ENCODE data around the gene CDKN2C.

The CDKN2C gene

DNA sequence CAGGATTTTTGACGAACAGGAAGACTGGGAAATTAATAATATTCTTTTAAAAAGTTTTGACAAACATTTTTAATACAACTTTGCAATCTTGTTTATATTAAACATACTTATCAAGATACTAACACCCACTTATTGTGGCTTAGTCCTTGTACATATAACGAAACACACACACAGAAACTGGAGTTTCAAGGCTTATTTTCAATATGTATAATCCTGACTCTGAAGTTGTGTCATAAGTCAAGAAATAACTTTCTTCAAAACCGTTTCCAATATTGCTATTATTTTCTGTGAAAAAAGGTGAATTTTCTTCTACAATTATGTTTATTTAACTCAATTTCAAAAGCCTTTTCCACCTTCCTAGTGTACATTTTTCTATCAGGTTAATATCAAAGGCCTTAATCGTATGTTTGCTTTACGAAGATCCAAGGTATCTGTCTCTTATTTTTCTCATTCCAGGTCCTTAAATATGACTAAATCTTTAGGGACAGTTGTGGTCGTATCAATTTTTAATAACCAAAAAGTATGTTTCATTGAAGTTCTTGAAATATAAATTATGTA lies 1.8 kb downstream of the CDKN2C start:
- peaks cover 3 to 61% (median 35%) of the 10 kb centered on the region in 5 donors for H3K4me1 ChIP-seq (ENCODE audit: control insufficient read depth in 5 of 5, insufficient read depth in 5 of 5, low read length in 5 of 5)
- H3K36me3 ChIP-seq (ENCODE audit: control insufficient read depth in 5 of 5, insufficient read depth in 5 of 5, low read length in 5 of 5): peaks cover 0 to 3% (median 0%) of the 10 kb centered on the region in 5 donors
- H3K27ac ChIP-seq (ENCODE audit: low read depth, low read length): peak overlapping the region; percentile 84
- H3K4me3 ChIP-seq (ENCODE audit: low read depth in 1 of 5, low read length in 5 of 5): peak overlapping the region; percentile 77 to 99 (median 98)
- H3K9me3 ChIP-seq (ENCODE audit: control insufficient read depth in 5 of 5, low read length in 5 of 5): no peaks in the 10 kb centered on the region
- peak overlapping the region; percentile 54 to 98 (median 67) for H3K9ac ChIP-seq (ENCODE audit: low read length in 5 of 5)
- no peaks in the 10 kb centered on the region for H3K27me3 ChIP-seq (ENCODE audit: control insufficient read depth in 5 of 5, insufficient read depth in 4 of 5, low read length in 5 of 5)

DNA sequence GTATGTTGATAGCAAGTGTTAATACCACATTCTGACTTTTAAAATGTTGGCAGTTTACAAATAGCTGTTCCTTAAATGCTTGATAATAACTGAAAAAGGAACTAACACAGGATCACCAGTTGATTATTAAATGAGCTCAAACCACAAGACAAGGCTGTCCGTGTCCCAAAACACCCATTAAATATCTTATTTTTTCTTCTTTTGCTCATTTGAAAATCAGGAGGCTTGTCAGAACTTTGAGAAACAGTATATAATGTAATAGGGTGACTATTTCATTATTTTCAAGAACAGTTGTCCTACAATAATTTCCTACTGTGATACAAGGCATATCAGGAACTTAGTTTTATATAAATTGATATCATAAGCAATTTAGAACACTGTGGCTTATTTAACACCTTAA lies 2.7 kb downstream of the CDKN2C start:
- Histone ChIP-seq H3K9me3 (ENCODE audit: control insufficient read depth in 5 of 5, low read length in 5 of 5) (no peaks in the 10 kb centered on the region), H3K27ac (ENCODE audit: low read depth, low read length) (peak overlapping the region; percentile 92), H3K9ac (ENCODE audit: low read length in 5 of 5) (peak overlapping the region; percentile 3 to 98 (median 67)), H3K36me3 (ENCODE audit: control insufficient read depth in 5 of 5, insufficient read depth in 5 of 5, low read length in 5 of 5) (peaks cover 0 to 3% (median 0%) of the 10 kb centered on the region in 5 donors), H3K4me1 (ENCODE audit: control insufficient read depth in 5 of 5, insufficient read depth in 5 of 5, low read length in 5 of 5) (peaks cover 3 to 56% (median 30%) of the 10 kb centered on the region in 5 donors), H3K4me3 (ENCODE audit: low read depth in 1 of 5, low read length in 5 of 5) (peak overlapping the region; percentile 36 to 99 (median 54)), H3K27me3 (ENCODE audit: control insufficient read depth in 5 of 5, insufficient read depth in 4 of 5, low read length in 5 of 5) (no peaks in the 10 kb centered on the region)

DNA sequence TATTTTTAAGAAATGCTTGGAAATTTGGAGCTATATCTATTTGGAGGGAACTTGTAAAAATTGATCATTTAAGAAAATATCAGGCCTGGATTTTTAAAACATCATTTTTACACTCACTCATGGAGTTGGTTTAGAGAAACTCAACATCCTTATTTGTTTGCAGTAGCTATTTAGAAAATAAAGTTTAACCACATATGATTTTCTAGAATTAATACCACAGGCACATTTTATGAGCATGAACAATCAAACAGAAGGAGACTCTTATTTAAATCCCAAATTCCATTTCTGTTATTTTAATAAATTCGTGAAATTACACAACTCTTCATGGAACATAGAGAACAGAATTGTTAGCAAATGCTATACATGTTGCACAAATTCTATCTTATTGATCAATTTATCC lies 3.2 kb downstream of the CDKN2C start:
- Histone ChIP-seq H3K27me3 (ENCODE audit: control insufficient read depth in 5 of 5, insufficient read depth in 4 of 5, low read length in 5 of 5) (no peaks in the 10 kb centered on the region), H3K4me1 (ENCODE audit: control insufficient read depth in 5 of 5, insufficient read depth in 5 of 5, low read length in 5 of 5) (peaks cover 3 to 57% (median 30%) of the 10 kb centered on the region in 5 donors), H3K9me3 (ENCODE audit: control insufficient read depth in 5 of 5, low read length in 5 of 5) (no peaks in the 10 kb centered on the region), H3K27ac (ENCODE audit: low read depth, low read length) (peak overlapping the region; percentile 92), H3K4me3 (ENCODE audit: low read depth in 1 of 5, low read length in 5 of 5) (peak overlapping the region; percentile 36 to 99 (median 54)), H3K36me3 (ENCODE audit: control insufficient read depth in 5 of 5, insufficient read depth in 5 of 5, low read length in 5 of 5) (peaks cover 0 to 3% (median 0%) of the 10 kb centered on the region in 5 donors), H3K9ac (ENCODE audit: low read length in 5 of 5) (peak overlapping the region in 2 of 5 donors; percentile 90 to 98)

DNA sequence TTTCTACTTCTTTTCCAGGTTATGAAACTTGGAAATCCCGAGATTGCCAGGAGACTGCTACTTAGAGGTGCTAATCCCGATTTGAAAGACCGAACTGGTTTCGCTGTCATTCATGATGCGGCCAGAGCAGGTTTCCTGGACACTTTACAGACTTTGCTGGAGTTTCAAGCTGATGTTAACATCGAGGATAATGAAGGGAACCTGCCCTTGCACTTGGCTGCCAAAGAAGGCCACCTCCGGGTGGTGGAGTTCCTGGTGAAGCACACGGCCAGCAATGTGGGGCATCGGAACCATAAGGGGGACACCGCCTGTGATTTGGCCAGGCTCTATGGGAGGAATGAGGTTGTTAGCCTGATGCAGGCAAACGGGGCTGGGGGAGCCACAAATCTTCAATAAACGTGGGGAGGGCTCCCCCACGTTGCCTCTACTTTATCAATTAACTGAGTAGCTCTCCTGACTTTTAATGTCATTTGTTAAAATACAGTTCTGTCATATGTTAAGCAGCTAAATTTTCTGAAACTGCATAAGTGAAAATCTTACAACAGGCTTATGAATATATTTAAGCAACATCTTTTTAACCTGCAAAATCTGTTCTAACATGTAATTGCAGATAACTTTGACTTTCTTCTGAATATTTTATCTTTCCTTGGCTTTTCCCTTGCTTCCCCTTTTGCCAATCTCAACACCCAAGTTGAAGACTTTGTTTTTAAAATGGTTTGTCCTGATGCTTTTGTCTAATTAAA lies 4.0 kb downstream of the CDKN2C start:
- peaks cover 3 to 63% (median 36%) of the 10 kb centered on the region in 5 donors for H3K4me1 ChIP-seq (ENCODE audit: control insufficient read depth in 5 of 5, insufficient read depth in 5 of 5, low read length in 5 of 5)
- H3K27ac ChIP-seq (ENCODE audit: low read depth, low read length): peak overlapping the region; percentile 92
- no peaks in the 10 kb centered on the region for H3K27me3 ChIP-seq (ENCODE audit: control insufficient read depth in 5 of 5, insufficient read depth in 4 of 5, low read length in 5 of 5)
- peak overlapping the region in 4 of 5 donors; percentile 19 to 98 (median 48) for H3K9ac ChIP-seq (ENCODE audit: low read length in 5 of 5)
- H3K4me3 ChIP-seq (ENCODE audit: low read depth in 1 of 5, low read length in 5 of 5): peak overlapping the region; percentile 34 to 99 (median 54)
- H3K36me3 ChIP-seq (ENCODE audit: control insufficient read depth in 5 of 5, insufficient read depth in 5 of 5, low read length in 5 of 5): peaks cover 0 to 3% (median 0%) of the 10 kb centered on the region in 5 donors
- H3K9me3 ChIP-seq (ENCODE audit: control insufficient read depth in 5 of 5, low read length in 5 of 5): no peaks in the 10 kb centered on the region

DNA sequence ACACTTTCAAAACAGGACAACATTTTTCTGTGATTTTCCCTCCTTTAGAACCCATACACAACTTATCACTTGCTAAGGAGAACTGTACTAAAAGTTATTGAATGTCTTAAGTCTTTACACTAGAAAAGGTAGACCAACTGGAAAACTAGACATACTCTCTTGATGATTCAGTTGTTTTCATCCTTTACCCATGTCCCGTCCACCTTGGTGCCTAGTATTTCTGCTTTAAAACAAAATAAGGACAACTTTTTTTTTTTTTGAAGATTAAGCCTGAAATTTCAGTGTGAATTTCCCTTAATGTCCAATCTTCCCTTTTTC lies 4.5 kb downstream of the CDKN2C start:
- H3K9me3 ChIP-seq (ENCODE audit: control insufficient read depth in 5 of 5, low read length in 5 of 5): no peaks in the 10 kb centered on the region
- H3K27me3 ChIP-seq (ENCODE audit: control insufficient read depth in 5 of 5, insufficient read depth in 4 of 5, low read length in 5 of 5): no peaks in the 10 kb centered on the region
- peak overlapping the region in 3 of 5 donors; percentile 19 to 98 (median 70) for H3K9ac ChIP-seq (ENCODE audit: low read length in 5 of 5)
- peak overlapping the region in 2 of 5 donors; percentile 54 to 99 for H3K4me3 ChIP-seq (ENCODE audit: low read depth in 1 of 5, low read length in 5 of 5)
- peaks cover 3 to 63% (median 35%) of the 10 kb centered on the region in 5 donors for H3K4me1 ChIP-seq (ENCODE audit: control insufficient read depth in 5 of 5, insufficient read depth in 5 of 5, low read length in 5 of 5)
- peaks cover 0 to 3% (median 0%) of the 10 kb centered on the region in 5 donors for H3K36me3 ChIP-seq (ENCODE audit: control insufficient read depth in 5 of 5, insufficient read depth in 5 of 5, low read length in 5 of 5)
- peak overlapping the region; percentile 92 for H3K27ac ChIP-seq (ENCODE audit: low read depth, low read length)

DNA sequence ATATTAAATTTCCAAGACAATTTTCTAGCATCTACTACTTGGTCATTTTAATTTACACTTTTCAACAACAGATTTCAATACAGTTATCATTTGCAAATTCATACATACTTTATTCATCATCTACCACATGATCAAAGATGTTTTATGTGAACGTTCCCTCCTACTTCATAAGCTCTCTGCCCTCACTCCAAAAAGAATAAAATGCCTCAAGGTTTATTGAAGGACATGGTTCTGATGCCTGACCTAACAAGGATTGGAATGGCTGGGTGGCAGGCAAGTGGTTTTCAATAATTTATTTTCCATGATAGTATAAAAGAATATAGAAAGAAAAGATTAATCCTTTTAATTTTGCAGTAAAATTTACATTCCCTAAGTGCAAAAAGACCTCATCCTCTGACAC lies 5.4 kb downstream of the CDKN2C start:
- peak overlapping the region in 2 of 5 donors; percentile 17 to 97 for H3K9ac ChIP-seq (ENCODE audit: low read length in 5 of 5)
- no peak overlapping the region for H3K4me3 ChIP-seq (ENCODE audit: low read depth in 1 of 5, low read length in 5 of 5)
- H3K4me1 ChIP-seq (ENCODE audit: control insufficient read depth in 5 of 5, insufficient read depth in 5 of 5, low read length in 5 of 5): peaks cover 3 to 66% (median 28%) of the 10 kb centered on the region in 5 donors
- peak overlapping the region; percentile 95 for H3K27ac ChIP-seq (ENCODE audit: low read depth, low read length)
- no peaks in the 10 kb centered on the region for H3K27me3 ChIP-seq (ENCODE audit: control insufficient read depth in 5 of 5, insufficient read depth in 4 of 5, low read length in 5 of 5)
- H3K36me3 ChIP-seq (ENCODE audit: control insufficient read depth in 5 of 5, insufficient read depth in 5 of 5, low read length in 5 of 5): peaks cover 0 to 3% (median 0%) of the 10 kb centered on the region in 5 donors
- H3K9me3 ChIP-seq (ENCODE audit: control insufficient read depth in 5 of 5, low read length in 5 of 5): no peaks in the 10 kb centered on the region

DNA sequence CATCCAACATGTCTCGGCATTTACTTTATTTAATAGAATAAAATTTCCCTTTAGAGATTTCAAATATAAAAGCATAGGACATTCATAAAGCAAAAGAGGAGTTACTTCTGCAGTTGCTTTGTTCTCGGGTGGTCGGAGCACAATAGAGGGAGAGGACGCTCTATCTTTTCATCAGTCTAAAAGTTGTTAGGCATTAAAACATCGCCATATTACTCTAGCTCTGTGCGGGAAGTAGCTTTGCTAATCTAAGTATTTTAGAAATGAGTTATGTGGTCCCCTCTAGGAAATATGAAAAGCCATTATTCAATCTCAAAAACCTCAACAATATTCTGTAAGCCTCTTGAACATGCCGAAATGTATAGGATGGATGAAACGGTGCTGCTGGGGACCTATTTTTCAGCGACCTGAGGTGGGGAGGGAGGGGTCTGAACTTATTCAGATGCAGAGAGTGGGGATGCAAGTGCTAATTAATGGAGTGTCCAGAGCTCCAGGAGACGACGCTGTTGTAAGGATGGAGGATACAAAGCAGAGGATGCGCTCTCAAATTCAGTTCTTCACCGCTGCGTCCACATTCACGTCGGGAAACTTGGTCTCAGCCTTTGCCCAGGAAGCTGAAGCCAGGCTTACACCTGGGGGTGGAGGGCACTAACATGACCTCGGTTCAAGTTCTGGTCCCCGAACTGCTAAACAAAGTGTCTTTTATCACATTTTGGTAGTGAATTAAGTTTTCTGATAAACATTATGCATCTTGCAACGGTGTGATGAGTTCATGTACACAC lies 6.3 kb downstream of the CDKN2C start:
- Histone ChIP-seq H3K9ac (ENCODE audit: low read length in 5 of 5) (peak overlapping the region; percentile 78 to 97 (median 87)), H3K4me1 (ENCODE audit: control insufficient read depth in 5 of 5, insufficient read depth in 5 of 5, low read length in 5 of 5) (peaks cover 3 to 65% (median 28%) of the 10 kb centered on the region in 5 donors), H3K27ac (ENCODE audit: low read depth, low read length) (peak overlapping the region; percentile 95), H3K4me3 (ENCODE audit: low read depth in 1 of 5, low read length in 5 of 5) (peak overlapping the region; percentile 84 to 95 (median 90)), H3K36me3 (ENCODE audit: control insufficient read depth in 5 of 5, insufficient read depth in 5 of 5, low read length in 5 of 5) (peaks cover 0 to 3% (median 0%) of the 10 kb centered on the region in 5 donors), H3K27me3 (ENCODE audit: control insufficient read depth in 5 of 5, insufficient read depth in 4 of 5, low read length in 5 of 5) (no peaks in the 10 kb centered on the region), H3K9me3 (ENCODE audit: control insufficient read depth in 5 of 5, low read length in 5 of 5) (no peaks in the 10 kb centered on the region)

DNA sequence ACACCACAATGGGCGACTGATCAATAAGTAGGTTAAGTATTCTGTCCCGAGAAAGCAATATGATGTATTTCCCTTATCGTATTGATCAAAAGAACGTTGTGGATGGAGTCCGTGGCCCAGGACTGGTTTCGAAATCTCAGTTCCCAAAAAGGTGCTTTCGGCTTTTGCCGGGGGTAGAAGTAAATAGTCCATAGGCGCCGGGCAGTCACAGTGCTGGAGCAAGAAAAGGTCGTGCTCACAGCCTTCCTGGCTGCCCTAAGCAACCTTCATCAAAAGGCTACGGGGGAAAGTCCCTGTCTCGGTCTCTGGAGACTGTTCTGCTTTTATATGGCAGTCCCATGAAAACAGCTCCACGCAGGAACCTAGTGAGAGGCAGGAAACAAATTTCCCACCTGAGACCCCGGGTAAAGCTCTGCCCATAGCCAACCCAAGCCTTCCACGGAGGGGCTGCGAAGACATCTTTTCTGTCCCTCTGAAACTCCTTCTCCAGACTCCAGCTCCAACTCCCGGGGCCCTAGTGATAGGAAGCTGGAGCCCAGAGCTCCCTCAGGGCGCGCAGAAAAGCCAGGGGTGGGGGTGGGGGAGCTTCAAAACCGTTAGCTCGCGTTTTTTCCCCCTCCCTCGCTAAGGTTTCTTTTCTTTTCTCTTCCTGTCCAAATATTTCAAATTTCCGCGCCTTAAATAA lies 7.0 kb downstream of the CDKN2C start:
- H3K4me3 ChIP-seq (ENCODE audit: low read depth in 1 of 5, low read length in 5 of 5): peak overlapping the region; percentile 84 to 95 (median 90)
- no peaks in the 10 kb centered on the region for H3K9me3 ChIP-seq (ENCODE audit: control insufficient read depth in 5 of 5, low read length in 5 of 5)
- H3K4me1 ChIP-seq (ENCODE audit: control insufficient read depth in 5 of 5, insufficient read depth in 5 of 5, low read length in 5 of 5): peaks cover 3 to 65% (median 28%) of the 10 kb centered on the region in 5 donors
- H3K27me3 ChIP-seq (ENCODE audit: control insufficient read depth in 5 of 5, insufficient read depth in 4 of 5, low read length in 5 of 5): no peaks in the 10 kb centered on the region
- H3K36me3 ChIP-seq (ENCODE audit: control insufficient read depth in 5 of 5, insufficient read depth in 5 of 5, low read length in 5 of 5): peaks cover 0 to 3% (median 0%) of the 10 kb centered on the region in 5 donors
- H3K27ac ChIP-seq (ENCODE audit: low read depth, low read length): peak overlapping the region; percentile 95
- H3K9ac ChIP-seq (ENCODE audit: low read length in 5 of 5): peak overlapping the region; percentile 78 to 97 (median 87)

DNA sequence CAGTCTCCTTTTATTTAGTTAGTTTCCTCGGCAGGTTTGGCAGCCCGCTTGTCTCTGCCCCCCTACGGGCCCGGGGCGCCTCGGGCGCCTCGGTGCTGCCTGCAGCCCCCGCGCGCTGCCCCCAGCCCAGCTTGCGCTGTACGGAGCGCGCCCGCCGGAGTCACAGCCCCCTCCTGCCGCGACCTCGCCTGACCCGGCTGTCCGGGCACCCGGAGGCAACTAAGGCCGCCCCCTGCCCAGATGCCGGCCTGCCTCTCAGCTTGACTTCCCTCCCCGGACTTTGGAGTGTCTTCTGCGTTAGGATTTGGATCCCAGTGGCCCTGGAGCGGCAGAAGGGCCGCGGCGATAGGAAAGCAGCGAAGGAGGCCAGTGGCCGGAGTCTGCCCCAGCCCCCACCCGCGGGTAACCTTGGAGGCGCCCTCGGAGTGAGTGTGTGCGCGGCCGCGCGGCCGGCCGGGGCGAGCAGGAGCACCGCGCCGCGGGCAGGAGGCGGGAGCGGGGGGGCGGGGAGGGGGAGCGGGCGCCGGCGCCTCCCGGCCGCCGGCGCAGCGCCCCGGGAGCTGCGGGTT lies 7.6 kb downstream of the CDKN2C start:
- peak overlapping the region; percentile 78 to 97 (median 87) for H3K9ac ChIP-seq (ENCODE audit: low read length in 5 of 5)
- H3K36me3 ChIP-seq (ENCODE audit: control insufficient read depth in 5 of 5, insufficient read depth in 5 of 5, low read length in 5 of 5): peaks cover 0 to 3% (median 0%) of the 10 kb centered on the region in 5 donors
- H3K27me3 ChIP-seq (ENCODE audit: control insufficient read depth in 5 of 5, insufficient read depth in 4 of 5, low read length in 5 of 5): no peaks in the 10 kb centered on the region
- H3K9me3 ChIP-seq (ENCODE audit: control insufficient read depth in 5 of 5, low read length in 5 of 5): no peaks in the 10 kb centered on the region
- H3K4me3 ChIP-seq (ENCODE audit: low read depth in 1 of 5, low read length in 5 of 5): peak overlapping the region; percentile 84 to 95 (median 90)
- peaks cover 3 to 69% (median 28%) of the 10 kb centered on the region in 5 donors for H3K4me1 ChIP-seq (ENCODE audit: control insufficient read depth in 5 of 5, insufficient read depth in 5 of 5, low read length in 5 of 5)
- H3K27ac ChIP-seq (ENCODE audit: low read depth, low read length): peak overlapping the region; percentile 95
